GM18517 (cell line): Measurements from ENCODE around the gene MICAL2.

ENCODE experiments used
- ATAC-seq: cut with Tn5 transposase; IDR thresholded peaks from one replicate; pipeline ENCODE4 v1.9.1; 2021; ENCODE audit warnings: mild to moderate bottlenecking, moderate library complexity; ENCODE audit not compliant: unreplicated experiment

The MICAL2 gene, protein sequence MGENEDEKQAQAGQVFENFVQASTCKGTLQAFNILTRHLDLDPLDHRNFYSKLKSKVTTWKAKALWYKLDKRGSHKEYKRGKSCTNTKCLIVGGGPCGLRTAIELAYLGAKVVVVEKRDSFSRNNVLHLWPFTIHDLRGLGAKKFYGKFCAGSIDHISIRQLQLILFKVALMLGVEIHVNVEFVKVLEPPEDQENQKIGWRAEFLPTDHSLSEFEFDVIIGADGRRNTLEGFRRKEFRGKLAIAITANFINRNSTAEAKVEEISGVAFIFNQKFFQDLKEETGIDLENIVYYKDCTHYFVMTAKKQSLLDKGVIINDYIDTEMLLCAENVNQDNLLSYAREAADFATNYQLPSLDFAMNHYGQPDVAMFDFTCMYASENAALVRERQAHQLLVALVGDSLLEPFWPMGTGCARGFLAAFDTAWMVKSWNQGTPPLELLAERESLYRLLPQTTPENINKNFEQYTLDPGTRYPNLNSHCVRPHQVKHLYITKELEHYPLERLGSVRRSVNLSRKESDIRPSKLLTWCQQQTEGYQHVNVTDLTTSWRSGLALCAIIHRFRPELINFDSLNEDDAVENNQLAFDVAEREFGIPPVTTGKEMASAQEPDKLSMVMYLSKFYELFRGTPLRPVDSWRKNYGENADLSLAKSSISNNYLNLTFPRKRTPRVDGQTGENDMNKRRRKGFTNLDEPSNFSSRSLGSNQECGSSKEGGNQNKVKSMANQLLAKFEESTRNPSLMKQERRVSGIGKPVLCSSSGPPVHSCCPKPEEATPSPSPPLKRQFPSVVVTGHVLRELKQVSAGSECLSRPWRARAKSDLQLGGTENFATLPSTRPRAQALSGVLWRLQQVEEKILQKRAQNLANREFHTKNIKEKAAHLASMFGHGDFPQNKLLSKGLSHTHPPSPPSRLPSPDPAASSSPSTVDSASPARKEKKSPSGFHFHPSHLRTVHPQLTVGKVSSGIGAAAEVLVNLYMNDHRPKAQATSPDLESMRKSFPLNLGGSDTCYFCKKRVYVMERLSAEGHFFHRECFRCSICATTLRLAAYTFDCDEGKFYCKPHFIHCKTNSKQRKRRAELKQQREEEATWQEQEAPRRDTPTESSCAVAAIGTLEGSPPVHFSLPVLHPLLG

DNA sequence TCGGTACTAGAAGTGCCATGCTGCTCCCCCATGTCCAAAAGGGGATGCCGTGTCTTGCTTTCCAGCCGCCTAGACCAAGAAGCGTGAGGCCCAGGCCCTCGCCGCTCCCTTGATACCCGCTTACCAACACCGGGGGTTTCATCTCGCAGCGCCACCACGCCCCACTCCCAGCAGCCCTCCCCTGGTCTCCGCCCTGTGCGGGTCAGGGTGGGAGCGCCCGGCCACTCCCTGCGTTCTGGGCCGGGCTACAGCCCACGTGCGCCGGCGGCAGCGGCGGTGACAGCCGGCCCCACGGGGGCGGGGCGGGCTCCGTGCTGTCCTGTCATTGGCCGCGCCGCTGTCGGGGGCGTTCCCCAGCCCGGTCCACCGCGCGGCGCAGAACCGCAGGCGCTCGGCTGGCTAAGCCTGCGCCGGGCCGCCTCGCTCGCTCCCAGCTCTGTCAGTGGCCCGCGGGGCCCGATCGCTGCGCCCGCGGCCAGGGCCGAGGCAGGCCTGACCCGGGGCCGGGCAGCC is at the start of gene MICAL2:
Gene MICAL2, plus strand, starts transcription at position 390 of the 513 bp plus-strand sequence. CDS start 51,566 bp downstream, outside the sequence.
- ATAC-seq = peak; percentile 91

DNA sequence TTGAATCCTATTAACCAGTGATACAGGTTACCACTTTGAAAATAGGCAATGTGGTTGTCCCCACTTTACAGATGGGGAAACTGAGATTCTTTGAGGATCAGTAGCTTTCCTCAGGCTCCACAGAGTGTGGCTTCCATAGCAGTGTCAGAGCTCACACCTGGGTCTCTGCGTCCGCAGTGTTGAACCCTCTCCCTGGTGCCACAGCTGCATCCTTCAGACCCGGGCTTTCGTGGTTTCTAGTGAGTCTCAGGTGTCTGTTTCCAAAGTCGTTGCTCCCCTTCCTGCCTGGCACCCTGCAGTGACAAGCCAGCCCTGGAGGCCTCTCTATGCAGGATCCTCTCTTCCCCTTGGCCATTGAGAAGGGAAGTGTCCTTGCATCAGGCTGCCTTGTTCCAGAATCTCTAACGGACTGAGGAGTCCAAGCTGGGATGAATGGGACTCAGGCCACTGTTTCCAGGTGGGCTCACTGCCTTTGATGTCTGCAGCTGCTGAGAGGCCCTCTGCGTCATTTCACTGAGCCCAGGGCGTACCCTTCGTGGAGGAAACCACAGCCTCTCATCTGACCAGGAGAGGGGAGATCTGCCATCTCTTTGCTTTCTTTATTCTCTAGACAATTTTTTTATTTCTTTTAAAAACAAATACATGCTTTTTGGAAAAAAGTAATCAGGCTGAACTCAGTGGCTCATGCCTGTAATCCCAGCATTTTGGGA is 48.4 kb upstream of the MICAL2 start:
- ATAC-seq = no peak

DNA sequence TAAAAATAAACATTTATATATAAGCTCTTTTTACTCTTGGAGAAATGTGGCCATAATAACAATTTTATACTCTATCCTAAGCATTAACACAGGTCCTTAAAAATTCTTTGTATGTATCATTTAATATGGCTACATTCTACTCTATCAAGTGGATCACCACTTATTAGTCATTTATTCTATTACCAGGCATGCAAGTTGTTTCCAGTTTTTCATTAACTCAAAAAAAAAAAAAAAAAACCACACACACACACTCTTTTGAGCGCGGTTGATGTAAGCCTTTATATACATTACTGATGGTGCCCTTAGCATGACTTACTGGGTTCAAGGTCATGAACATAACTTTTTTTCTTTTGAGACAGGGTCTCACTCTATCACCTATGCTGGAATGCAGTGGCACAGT is 47.1 kb upstream of the MICAL2 start:
- ATAC-seq = no peak

DNA sequence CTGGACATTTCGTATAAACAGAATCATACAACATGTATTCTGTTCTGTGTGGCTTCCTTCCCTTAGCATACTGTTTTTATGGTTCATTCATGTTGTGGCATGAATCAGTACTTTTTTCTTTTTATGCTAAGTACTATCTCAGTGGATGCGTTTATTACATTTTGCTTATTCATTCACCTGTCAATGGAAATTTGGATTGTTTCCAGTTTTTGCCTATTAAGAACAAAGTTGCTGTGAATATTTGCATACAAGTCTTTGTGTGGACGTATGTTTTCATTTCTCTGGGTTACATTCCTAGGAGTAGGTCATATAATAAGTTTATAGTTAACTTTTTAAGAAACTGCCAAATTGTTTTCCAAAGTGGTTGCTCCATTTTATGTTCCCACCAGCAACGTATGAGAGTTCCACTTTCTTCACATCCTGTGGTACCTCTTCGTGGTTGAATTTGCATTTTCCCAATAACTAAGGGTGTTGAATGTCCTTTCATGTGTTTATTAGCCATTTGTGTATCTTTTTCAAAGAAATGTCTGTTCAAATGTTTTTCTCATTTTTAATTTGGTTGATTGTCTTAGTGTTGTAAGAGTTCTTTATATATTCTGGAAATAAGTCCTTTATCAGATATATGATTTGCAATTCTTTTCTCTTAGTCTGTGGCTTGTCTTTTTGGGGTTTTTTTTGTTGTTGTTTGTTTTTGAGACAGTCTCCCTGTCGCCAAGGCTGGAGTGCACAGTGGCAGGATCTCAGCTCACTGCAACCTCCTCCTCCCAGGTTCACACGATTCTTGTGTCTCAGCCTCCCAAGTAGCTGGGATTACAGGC is 46.0 kb upstream of the MICAL2 start:
- no peak for ATAC-seq

GRCh38 chr11:12064954-12065280 is 45.5 kb upstream of the MICAL2 start:
- ATAC-seq = no peak

DNA sequence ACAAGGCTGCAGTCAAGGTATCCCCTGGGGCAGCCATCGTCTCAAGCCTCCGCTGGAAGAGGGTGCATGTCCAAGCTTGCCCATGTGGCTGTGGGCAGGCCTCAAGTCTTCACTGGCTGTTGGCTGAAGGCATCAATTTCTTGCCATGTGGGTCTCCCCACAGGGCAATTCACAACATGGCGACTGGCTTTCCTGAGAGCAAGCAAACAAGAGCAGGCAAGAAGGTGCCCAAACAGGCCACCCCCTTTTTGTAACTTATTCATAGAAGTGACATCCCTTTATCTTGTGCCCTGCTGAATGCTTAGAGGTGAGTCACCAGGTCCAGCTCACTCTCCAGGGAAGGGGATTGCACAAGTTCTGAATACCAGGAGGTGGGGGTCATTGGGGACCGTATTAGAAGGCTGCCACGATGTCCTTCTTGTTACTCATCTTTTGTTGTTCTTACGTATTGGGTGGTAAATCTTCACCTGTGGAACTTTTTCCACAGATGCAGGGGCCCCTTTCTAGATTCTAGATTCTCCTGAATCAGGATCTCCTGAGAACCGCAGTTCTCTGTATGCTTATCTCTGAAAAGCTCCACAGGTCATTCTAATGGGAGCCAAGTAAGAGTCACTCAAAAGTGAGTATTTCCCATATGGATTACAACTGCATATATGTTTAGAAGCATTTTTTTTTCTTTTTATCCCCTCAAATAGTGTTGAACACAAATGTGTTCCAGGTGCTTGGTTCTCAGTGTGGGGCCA is 44.2 kb upstream of the MICAL2 start:
- no peak for ATAC-seq

DNA sequence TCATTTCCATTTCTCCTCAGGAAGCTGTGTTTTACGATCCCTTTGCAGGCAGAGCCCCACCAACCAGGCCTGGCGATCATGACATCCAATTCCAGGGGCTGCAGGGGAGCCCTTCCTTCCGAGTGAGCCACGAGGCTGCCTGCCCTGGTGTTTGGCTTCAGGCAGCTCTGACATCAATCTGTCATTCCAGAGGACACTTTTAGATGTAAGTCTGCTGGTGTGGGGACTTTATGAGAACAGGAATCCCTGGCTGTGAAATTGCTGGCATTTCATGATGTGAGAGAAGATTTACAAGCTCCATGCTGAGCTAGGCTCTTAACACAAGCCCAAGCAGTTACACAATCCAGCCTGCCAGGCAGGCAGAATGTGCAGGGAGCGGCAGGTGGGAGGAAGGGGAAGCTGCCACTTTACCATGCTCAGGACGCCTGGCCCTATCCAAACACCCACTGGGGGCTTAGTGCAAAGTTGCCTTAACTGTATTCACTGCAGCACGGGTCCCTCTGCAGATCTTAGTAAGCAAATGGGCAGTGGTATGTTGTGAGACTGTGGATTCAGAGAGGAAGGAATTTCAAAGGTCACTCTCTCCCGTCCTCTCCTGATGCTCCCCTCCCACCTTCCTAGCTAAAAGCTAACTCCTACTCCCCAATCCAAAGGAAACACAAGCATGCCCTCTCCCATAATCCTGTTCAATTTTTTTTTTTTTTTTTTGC is 43.4 kb upstream of the MICAL2 start:
- ATAC-seq = no peak

DNA sequence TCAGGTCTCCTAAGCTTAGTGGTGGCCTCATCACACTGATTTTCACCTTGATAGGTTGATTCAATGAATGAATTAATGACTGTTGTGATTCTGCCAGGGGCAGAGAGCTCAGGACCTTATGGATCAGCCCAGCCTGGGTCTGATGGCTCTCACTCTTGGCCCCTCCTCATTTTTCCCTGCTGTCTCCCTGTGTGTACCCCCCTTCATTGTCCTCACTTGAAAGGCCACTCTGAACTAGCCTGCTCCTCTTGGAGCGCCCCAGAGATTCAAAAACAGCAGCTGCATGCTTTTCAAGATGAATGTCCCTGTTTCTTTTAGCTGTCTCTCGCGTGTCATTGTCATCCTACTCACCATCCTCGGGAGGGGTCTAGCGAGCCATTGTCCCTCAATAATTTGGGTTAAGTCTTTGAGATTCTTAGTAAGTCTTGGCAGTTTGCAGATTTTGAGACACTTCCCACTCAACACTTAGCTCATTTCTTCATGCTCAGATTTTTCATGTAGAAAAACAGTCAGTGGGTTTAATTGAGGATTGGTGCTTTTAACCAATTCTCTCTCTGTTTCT is 42.5 kb upstream of the MICAL2 start:
- no peak for ATAC-seq

GRCh38 chr11:12069066-12069676 is 41.2 kb upstream of the MICAL2 start:
- no peak for ATAC-seq

- ATAC-seq = no peak
These were observed 39.7 kb upstream of the MICAL2 start for GRCh38 chr11:12070446-12071267.

- no peak for ATAC-seq
These were observed 38.8 kb upstream of the MICAL2 start for GRCh38 chr11:12071574-12071973.

GRCh38 chr11:12073436-12073835 is 37.0 kb upstream of the MICAL2 start:
- ATAC-seq = no peak

GRCh38 chr11:12073886-12074285 is 36.5 kb upstream of the MICAL2 start:
- no peak for ATAC-seq

DNA sequence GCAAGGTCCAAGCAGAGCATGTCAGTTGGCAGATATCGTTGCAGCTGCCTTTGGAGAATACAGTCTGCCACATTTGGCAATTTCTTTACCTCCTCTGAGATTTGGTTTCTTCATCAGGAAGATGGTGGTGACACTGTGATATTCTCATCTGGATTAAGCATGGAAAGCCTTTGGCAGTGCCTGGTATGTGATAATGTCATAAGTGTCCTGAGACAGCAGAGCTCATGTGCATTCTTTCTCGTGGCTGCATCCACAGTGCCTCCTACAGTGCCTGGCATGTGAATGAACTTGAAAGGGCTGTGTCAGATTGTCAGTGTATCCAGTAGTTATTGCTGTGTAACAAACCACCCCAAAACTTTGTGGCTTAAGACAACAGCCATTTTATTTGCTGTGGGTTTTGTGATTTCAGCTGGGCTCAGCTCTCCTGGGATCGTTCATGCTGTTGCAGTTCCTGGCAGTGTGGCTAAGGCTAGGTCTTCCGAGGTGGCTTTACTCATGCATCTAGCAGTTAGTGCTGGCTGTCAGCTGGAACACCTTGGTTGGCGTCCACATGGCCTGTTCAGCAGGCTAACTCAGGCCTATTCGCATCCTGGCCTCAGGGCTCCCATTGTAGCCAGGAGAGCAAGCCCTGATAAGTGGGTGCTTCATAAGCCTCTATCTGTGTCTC is 35.7 kb upstream of the MICAL2 start:
- ATAC-seq = no peak

DNA sequence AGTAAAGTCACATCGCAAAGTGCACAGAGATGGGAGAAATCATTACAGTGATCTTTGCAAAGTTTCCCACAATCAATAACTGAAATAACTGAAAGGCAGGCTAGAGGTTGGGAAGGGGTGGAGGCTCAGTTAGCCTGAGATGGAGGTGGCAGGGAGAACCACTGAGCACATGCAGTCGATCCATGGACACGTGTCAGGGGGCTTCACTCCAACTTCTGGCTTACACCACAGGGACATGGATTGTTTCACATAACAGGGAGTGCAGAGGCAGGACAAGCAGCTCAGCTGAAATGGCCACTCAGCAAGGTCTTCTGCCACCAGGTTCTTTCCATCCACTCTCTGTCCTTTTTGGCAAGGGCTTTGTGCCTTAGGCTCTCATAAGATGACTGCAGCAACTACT is 35.1 kb upstream of the MICAL2 start:
- no peak for ATAC-seq
